ENCODE data around the gene CEPT1.

Gene CEPT1

DNA sequence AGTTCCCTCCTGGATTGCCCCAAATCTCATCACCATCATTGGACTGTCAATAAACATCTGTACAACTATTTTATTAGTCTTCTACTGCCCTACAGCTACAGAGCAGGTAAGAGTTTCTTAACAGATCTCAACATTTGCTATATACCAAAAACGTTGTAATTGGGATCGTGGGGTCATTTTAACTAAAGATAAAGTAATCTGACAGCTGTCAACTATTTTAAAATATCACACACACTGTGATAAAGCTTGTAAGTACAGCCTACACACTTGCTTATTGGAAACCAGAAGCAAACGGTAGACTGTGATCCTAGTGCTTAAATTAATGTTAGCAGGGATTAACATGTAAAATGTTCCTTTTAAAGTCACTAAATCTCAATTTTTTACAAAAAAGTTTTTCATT lies 7.9 kb downstream of the CEPT1 start:
- DNase-seq = no peak

DNA sequence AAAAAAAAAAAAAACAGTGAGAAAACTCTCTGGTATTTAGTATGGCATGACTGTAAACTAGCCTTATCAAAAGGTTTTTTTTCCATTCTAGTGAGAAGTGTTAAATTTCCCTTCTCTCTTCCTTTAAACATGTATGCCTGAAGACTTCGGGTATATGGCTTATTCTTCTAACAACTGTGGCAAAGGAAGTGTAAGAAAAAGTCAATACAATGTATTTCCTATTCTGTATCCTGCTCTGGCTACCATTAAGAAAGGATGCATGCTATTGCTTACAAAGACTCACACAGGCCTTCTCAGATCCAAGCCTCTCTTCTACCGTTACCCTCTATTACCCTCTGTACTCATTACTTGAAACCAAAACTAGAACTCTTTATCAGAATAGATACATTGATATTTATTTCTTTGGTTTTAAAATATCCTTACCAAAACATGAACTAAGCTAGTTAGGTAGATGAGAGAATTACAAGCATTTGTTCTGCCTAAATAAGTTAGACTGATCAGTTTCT lies 8.4 kb downstream of the CEPT1 start:
- no peak for DNase-seq

DNA sequence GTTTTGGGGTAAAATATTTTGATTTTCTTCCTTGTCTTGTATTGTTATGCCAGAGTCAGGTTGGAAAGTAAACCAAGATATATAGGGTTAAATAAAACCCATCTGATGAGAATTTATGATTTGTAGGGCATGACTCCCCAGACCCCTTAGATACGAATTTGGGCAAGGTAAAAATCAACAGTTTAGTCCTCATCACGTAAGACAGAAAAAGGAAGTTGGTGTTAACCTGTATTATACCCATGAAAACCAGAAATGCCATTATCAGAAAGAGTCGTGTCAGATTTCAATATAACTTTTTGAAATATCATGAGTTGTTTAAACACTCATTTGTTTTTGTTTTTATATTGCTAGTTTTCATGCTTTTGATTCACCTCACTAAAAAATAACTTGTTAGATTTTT lies 11.8 kb downstream of the CEPT1 start:
- no peak for DNase-seq

DNA sequence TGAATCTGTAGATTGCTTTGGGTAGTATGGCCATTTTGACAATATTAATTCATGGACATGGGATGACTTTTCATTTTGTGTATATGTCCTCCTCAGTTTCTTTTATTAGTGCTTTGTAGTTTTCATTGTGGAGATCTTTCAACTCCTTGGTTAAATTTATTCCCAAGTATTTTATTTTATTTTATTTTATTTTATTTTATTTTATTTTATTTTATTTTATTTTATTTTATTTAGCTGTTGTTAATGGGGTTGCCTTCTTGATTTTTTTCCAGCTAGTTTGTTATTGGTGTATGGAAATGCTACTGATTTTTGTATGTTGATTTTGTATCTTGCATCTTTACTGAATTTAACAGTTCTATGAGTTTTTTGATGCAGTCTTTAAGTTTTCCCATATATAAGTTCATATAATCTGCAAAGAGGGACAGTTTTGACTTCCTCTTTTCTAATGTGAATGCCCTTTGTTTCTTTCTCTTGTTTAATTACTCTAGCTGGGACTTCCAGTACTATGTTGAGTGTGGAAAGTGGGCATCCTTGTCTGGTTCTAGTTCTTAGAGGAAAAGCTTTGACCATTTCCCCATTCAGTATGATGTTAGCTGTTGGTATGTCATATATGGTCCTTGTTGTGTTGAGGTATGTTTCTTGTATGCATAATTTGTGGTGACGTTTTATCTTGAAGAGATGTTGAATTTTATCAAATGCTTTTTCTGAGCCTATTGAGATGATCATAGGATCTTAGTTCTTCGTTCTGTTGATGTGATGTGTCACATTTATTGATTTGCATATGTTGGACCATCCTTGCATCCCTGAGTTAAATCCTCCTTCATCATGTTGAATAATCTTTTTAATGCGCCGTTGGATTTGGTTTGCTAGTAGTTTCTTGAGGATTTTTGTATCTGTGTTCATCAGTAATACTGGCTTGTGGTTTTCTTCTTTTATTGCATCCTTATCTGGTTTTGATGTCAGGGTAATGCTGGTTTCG lies 14.3 kb downstream of the CEPT1 start:
- DNase-seq = no peak

DNA sequence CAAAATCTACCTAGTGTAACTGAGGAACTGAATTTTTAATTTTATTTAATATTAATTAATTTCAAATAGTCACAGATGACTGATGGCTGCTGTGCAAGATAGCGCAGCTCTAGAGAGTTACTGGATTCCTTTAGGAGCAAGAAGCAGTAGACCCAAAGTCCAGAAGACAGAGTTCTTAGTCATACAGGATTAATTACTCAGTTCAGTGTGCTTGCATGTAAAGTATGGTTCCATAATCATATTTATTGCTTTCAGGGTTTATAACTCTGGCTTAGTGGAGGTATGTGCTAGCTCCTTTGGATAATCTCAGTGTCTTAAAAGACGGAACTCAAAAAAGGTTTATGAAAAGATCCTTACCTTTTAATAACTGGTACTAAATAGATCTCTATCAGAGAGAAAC lies 17.4 kb downstream of the CEPT1 start:
- DNase-seq = no peak

DNA sequence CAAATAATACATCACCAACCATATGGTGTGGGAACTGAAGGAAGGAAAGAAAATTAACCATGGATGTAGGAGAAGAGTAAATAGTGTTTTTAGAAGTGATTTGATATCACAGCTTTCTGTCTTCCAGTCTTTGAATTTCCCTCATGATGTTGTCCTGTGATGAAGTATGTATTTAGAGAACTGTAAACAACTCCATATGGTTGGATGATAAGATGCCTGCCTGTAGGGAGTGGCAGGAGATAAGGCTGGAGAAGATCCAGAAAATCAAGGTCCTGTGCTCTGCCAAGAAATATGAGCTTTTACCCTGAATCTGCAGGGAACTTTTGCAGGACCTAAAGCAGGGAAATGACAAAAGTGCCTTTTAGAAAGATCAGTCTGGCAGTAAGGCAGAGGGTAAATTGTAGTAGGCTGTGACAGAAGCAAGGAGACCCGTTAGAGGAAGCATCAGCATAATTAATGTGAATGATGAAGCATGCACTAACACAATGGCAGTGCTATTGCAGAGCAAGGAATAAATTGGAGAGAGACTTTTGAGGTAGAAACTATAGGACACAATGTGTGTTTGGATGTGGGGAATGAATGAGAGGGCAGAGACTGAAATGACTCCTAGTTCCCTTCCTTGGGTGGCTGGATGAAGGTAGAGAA lies 21.9 kb downstream of the CEPT1 start:
- DNase-seq = no peak

DNA sequence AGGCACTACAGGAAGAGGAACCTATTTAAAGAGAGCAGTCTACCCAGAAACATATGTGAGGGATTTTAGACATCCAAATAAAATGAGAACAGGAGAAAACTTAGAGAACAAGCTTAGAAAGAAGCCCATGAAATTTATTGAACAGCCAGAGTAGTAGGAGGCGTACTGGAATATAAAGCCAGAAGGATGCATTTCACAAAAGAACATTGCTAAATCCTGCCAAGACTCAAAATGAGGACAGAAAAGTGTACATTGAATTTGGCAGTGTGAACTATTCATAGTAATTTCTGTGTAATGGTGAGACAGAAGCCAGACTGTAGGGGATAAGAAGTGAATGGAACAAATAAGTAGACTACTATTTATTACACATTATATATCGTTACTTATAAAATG lies 22.5 kb downstream of the CEPT1 start:
- no peak for DNase-seq

DNA sequence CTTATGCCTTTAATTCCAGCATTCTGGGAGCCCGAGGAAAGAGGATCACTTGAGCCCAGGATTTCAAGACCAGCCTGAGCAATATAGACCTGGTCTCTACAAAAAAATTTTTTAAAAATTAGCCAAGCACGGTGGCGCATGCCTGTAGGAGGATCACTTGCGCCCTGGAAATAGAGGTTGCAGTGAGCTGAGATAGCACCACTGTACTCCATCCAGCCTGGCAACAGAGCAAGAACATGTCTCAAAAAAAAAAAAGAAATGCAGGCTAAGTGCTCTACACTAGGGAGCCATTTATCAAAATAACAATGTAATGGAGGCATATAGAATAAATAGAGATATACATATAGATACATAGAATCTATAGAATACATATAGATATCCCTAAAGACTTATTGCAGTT lies 23.3 kb downstream of the CEPT1 start:
- no peak for DNase-seq

DNA sequence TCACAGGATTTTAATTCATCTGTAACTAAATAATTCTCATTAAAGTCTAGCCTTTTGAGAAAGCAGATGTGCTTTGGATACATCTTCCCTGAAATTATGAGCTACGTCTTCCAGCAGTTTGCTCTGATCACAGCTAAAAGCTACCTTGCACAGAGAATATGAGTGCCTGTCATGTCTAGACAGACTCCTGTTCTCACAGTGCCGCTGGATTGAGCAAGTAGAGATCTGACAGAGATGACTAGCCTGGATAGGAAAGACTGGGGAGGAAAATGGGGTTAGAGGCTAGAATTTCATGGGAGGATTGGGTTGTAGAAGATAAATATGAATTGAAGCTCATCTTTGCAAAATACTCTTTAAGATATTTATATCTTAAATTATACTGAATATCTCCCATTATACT lies 24.1 kb downstream of the CEPT1 start:
- DNase-seq = no peak

DNA sequence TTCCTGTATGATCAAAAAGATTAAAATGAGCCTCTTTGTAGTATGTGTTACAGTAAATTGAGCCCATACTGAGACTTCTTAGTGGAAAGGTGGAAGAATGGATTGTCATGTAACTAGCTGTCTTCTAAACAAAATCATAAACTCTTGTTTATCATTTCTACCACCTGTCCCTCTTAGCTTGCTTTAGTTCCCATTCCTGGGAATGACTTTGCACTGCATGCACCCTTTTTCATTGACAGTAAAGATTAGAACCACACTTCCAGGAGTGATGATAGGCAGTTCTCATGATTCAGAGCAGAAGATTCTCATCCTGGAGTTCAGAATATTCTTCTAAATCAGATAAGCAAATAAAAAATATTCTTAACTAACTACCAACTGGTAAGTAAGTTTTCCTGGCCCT lies 32.4 kb downstream of the CEPT1 start:
- DNase-seq = no peak

DNA sequence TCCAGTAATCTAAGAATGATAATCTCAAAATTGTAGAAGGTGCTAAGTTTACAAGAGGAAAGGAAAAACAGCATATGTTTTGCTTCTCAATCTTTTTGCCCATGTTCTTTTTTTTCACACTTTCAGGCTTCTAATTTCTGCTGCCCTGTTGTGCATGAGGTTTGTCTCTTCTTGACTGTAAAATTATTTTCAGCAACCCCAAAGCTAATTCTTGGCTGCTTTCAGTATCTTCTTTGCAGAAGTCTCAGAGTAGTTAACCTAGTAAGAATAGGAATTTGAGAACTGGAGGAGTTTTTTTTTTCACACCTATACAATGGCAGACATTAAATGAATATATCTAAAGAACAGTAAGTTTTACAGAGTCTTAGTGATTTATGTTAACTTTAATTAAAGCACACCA lies 34.0 kb downstream of the CEPT1 start:
- DNase-seq = no peak

DNA sequence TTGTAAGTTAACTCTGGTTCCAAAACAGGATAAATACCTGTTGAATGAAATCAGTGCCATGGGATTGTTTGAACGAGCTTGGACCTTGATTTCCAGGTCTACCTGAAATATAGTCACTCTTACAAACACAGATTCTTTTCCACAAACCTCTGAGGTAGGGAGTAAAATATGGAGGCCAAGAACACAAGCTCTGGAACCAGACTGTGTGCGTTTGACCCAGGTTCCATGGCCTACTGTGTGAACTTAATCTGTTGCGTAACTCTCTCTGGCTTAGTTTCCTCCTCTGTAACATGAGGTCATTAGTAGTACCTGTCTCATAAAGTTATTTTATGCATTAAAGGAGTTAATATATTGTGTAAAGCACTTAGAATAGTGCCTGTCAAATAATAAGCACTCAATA lies 35.3 kb downstream of the CEPT1 start:
- DNase-seq = no peak

DNA sequence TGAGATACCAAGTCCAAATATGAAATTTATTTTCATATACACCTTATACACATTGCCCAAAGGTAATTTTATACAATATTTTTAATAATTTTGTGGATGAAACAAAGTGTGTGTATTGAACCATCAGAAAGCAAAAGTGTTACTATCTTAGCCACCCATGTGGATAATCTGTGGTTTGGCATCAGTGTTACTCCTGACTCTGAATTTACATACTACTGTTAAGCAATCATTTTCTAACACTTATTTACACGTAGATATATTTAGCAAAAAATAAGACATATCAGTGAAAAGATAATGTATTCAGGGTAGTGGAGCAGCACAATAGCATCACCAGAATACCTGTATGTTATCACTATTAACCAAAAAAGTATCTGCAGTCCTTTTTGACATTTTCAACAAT lies 36.7 kb downstream of the CEPT1 start:
- no peak for DNase-seq

DNA sequence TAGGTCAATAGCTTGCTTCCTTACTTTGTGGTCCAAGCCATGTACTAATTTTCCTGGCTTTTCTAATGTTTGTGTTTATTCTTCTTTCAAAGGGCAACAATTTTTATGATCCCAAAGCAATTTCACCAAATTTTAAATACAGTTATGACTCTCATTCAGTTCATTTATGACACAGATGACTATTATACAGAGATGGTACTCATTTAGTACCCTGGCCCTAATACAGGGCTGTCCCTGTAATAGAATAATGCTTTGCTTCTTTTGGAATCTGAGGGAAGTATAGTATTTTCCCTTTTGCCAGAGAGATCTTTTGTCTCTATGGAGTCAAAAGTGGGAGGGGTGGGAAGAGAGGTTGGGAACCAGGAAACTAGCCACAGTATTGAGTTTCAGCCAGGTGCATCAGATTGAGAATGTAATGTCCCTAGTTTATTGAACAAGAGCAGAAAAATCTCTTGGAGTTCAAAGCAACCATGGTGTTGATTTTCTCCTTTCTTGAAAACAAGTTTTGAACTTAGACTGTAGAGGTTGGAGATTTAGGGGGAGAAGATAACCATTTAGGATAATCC lies 40.0 kb downstream of the CEPT1 start:
- DNase-seq = no peak

DNA sequence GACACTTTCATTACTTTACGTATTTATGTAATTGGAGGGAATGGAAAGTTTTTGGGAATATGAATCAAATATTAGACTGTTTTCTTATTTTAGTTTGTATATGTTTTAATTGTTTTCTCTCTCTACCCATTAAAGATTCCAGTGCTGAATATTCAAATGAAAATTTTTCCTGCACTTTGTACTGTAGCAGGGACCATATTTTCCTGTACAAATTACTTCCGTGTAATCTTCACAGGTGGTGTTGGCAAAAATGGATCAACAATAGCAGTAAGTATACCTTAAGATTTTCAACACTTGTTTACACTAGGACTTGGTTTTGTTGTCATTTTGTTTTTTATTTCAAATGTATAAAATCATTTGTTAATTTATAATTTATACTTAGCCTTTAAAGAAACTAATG lies 42.0 kb downstream of the CEPT1 start:
- DNase-seq = no peak

DNA sequence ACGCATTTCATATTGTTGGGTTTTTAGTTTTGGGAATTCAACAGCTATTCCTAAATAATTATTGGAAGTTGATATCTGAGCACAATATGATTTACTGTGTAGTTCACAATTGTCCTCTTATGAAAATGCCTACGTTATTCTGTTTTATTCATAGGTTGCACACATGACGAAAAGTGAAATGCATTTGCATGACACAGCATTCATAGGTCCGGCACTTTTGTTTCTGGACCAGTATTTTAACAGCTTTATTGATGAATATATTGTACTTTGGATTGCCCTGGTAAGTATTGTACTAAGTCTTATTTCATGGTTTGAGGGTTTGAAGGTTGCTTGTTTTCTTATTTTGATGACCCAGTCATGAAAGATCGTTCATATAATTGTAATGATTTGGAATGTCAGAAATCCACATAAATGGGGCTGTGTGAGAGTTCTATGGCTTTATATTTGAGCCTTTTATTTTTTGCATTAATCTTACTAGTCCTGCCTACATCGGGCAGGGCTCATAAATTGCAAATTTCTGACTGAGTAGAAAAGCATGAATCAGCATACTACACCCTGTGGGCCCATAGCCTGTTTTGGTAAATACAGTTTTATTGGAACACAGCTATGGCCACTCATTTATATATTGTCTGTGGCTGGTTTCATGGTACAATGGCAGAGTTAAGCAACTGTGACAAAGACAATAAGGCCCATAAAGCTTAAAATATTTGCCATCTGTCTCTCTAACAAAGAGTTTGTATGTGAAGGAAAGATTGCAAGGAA lies 43.5 kb downstream of the CEPT1 start:
- DNase-seq = no peak

DNA sequence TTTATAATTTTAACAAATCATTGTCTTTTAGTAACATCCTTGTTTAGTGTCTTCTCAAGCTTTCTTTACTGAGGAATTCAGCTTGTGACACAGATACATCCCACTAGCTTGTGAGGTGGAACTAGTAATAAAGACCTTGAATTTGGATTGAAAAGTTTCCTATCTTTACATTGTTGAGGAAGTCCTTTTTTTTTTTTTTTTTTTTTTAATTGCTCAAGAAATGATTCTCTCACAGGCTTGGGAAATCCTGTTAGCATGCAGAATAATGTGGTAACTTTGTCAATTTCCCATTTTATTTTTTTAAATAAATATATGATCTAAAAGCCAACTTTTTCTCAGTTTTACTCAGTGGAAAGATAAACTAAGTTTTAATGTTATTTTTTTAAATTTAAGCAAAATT lies 44.6 kb downstream of the CEPT1 start:
- DNase-seq = no peak

DNA sequence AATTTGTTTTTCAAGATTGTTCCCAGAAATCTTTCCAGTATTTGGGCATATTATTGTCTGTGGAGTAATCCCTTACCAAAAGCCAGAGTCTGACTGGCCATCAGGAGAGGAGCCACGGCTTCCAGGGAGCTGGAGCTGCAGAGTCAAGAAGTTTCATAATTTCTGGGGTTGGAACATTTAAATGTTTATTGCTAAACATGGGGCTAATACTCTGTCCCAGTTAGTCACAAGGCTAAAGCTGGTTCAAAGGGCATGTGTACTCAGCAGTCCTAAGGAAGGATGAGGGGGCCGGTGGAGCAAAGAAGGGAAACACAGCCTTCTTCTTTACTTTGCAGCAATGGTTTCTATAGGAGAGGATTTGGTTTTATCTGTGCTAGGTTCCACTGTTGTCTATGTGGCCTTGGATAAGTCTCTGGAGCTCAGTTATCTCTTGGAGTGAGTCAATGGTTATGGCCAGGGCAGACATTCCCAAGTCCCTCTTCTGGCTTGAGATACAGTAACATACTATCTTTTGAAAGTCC lies 51.0 kb downstream of the CEPT1 start:
- DNase-seq = no peak

DNA sequence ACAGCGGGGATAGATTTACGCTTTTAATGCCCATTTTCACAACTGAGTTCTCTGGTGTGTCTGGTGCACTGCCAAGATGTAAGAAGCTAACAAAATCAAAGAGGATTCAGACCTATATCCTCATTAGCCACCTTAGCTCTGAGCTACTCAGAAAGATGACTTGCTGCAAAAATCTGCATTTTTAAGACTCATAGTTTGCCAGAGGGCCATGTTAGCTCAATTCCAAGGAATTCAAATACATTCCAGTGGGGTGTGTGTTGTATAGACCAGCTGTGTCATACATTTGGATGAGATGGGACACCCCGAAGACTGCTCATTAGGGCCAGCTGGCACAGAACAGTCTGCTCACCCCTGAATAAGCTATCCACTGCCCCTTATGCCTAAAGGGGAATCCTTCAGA lies 51.5 kb downstream of the CEPT1 start:
- DNase-seq = no peak

DNA sequence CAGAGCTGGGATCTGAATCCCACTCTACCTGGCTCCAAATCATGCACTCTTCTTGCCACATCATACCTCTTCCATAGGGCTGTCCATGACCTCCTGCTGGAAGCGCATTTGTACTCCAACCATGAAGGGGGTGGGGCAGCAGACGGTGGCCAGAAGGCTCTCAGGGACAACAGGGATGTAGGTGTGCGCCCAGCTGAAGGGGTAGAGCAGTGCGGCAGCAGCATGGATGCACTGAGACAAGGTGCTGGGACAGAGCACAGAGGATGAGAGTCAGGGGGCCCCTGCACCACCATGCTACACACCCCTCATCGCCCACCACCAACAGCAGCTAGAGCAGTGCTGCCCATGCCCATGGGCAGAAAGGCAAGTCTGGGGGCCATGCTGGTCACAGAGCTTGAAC lies 52.1 kb downstream of the CEPT1 start:
- no peak for DNase-seq

DNA sequence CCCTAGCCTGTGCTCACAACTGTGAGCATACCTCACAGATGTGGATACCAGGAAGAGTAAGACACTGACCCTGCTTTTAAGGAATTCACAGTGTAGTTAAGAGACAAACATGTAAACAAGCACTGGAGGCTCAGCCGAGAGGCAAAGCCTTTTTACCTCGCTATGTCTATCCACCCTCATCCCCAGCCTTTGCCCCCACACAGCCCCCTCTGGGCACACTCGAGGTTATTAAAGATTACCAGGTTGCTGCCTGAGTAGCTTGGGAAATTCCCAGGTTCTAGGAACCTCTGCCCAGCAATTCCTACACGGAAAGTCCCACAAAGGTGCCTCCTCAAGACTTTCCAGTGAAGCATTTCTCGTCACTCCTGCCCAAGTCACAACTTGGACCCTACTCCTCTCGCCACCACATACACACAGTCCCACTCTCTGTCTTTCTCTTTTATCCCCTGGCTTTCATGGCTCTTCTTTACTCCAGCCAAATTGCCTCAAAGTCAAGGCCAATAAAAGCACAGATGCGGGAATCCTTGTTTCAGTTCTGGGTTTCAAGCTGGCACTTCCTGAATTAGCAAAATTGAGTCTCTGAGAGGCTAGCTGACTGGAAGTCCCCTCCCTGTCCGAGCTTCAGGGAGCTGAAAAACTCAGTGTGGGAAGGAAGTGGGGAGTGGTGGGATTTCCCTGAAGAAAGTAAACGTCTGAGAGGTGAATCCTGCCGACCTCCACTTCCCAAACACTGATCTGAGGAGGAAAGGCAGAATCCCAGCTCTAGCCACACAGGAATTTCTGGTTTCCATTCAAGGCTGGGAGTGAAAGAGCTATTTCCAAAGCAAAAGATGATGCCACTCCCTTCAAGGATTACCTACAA lies 52.9 kb downstream of the CEPT1 start:
- DNase-seq = no peak

Data from NCI-H526 treated with DMSO at 0.1 percent for 48 hours (cell line).